8988T (cell line): ENCODE results near the gene CTIF.

Experiments
- DNase-seq: peaks from one replicate; pipeline ENCODE4 v3.0.0; 2011

The CTIF gene

DNA sequence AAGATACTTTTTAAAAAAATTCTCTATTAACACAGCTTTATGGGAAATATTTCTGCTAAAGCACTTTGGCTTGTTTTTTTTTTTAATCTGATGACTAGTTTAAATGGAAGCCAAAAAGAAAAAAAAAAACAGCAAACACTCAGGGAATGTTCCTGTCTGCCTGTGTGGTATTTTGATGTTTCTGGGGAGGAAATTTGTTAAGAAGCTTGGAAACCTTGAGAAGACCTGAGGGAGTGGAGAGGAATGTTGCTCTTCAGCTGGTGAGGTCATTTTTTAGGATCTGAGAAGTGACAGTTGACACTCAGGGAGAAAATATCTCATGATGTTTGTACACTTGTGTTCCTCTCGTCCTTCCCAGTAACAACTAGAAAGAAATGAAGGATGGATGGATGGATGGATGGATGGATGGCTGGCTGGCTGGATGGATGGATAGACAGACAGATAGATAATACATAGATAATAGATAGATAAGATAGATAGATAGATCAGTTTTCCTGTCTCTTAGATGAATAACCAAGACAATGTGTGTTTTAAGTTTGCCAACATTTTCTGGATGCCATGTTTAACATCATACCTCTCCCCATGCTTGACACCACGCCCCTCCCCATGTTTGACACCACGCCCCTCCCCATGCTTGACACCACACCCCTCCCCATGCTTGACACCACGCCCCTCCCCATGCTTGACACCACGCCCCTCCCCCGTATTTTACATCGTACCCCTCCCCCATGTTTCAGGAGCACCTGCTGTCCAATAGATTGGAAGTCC is 84.8 kb downstream of the CTIF start:
- no peak for DNase-seq

DNA sequence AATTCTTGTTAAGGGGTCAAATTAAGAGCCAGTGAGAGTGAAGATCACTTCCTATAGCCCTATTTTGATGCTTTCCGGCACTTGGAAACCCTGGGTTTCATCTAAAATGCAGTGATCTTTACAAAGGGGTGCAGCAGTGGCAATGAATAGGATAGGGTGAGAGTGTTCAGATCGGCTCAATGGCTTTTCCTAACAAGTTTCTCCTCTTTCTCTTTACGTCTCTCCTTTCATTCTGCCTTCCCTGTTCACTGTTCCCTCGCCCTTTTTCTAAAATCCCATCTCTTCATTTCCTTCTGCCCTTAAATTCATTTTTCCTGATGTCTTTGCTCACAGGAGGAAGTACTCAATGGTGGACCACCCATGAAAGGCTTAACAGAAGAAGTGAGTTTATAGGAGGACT is 86.0 kb downstream of the CTIF start:
- DNase-seq, result no peak

GRCh38 chr18:48627216-48627615 is 88.4 kb downstream of the CTIF start:
- DNase-seq, result no peak

DNA sequence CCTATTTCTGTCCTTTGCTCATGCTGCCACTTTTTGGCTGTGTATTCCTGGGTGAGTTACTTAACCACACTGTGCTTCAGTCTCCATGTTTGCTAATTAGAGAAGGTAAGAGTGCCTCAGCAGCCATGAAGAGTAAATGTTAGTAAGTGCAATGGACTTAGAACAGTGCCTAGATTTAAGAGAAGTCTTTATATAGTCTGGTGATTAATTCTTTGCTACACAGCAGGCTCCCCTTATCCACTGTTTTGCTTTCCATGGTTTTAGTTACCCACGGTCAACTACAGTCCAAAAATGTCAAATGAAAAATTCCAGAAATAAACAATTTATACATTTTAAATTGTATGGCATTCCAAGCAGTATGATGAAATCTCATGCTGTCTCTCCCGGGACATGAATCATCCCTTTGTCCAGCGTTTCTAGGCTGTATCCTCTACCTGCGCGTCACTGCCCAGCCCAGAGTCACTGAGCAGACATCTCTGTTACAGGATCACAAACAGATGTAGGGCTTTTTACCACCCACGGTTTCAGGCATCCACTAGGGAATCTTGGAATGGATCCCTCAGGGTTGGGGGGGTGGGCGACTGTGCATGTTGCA is 91.0 kb downstream of the CTIF start:
- DNase-seq, result peak; percentile 58

GRCh38 chr18:48631851-48632250 is 93.0 kb downstream of the CTIF start:
- no peak for DNase-seq

DNA sequence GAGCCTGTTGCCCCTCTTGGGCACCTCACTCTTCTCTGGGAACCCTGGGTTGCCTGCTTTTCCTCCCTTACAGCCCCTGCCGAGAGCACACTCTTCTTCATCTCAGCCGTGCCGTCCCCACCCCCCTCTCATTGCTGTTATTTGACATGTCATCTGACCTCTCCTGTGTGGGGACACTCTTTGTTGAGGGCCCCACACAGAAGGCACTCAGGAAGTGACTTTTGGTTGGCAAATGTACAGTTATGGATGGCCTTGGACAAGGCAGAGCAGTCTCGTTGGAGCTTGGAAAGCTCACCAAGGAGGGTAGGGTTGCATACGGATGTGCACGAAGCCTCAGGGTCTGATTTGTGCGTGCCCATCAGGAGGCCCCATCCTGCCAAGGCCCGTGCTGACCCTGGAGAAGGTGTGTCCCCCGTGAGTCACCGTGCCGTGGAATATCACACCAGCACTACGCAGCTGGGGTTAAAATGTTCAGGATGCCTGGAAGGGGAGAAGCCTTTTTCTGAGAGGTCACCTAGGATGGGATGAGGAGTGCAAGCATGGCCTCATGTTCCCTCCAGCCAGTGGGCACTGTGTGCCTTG is 93.9 kb downstream of the CTIF start:
- DNase-seq, result no peak

DNA sequence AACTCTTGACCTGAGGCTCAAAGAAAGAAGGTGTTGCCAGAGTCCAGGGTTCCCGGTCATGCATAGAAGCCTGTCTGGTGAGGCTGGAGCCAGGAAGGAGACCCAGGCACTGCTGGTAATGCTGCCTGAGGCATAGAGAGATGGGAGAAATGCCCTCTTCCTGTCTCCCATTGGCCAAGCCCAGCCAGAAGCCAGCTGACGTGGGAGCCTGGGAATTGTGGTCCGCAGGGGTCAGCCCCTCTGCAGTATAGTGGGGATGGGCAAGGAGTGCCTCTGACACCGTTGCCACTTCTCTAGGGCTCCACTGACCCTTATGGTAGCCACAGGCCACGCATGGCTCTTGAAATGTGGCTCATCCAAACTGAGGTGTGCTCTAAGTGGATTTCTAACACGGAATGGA is 95.7 kb downstream of the CTIF start:
- DNase-seq, result no peak

GRCh38 chr18:48634975-48635374 is 96.1 kb downstream of the CTIF start:
- DNase-seq, result no peak

- no peak for DNase-seq
Observed at GRCh38 chr18:48635806-48636205, 97.0 kb downstream of the CTIF start.

- DNase-seq, result no peak
Observed at GRCh38 chr18:48636436-48636835, 97.6 kb downstream of the CTIF start.

DNA sequence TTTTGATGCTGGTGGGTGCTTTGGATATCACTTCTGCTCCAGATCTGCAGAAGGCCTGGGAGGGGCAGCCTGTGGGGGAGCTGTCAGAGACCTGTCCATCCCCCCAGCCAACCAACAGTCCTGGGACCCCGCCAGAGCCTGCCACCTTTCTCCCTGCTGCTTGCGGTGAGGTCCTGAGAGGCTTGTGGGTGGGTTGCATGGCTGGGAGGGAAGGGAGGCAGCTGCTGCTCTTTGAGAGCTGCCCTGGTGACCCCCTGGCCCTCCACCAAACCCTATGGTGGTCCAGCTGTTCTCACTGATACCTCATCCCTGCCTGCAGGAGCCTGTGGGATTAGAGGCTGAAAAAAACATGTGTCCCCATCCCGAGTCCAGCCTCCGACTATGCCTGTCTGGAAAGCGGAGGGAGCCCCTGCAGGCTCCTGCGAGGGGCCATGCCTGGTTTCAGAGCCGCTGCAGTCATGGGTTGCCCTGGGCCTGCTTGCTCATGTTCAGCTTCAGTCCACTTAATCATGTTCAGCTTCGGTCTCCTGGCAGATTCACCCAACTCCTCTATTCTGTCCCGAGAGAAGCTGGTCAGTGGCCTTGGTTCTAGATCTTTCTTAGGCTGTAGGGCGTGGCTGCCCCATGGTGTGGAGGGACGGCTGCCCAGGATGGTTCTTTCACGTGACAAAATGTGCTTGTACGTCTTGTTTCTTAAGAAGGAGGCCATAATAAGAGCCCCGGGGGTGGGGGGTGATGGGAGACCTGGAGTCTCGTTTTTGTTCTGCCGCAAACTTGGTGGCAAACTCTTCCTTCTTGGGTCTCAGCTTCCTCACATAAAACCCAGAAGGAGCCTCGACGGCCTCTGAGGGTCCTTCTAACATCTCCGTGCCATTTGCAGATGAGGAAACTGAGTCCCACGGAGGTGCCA is 98.5 kb downstream of the CTIF start:
- DNase-seq, result no peak

GRCh38 chr18:48638451-48638850 is 99.6 kb downstream of the CTIF start:
- no peak for DNase-seq

DNA sequence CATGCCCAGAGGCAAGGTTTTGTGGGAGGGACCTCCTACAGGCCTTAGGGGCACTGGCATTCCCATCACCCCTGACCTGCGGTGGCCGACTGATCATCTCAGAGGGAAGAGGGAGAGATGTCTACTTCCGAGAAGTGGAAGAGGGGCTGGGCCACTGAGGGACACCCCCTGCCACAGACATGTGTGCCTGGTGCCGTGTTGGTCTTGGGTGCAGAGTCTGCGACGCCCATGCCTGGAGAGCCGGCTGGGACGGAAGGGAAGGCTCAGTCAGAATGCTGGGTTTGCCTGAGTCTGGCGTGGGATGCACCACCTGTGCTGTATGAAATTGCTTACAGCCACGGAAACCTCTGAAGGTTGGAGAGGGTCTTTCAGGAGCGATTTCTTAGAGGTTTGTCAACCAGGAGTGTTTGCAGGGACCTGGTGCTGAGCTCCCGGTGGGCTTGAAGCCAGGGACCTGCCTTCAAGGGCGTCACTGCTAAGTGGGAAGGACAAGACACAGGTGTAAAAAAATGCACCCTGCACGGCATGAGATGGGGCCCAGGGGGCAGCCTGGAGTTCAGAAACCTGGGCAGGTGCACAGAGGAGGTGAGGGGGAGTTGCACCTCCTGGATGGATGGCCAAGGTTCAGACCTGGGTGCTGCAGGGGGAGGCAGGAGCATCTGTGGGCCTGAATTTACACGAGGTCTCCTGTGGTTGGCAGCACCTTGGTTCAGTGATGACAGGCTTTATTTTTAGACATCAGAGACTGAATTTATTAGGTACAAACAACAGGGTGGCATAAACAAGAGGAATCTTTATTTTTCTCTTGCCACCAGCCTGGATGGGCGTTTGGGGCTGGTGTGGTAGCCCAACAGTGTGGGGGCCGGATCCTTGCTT is 100.3 kb downstream of the CTIF start:
- no peak for DNase-seq

DNA sequence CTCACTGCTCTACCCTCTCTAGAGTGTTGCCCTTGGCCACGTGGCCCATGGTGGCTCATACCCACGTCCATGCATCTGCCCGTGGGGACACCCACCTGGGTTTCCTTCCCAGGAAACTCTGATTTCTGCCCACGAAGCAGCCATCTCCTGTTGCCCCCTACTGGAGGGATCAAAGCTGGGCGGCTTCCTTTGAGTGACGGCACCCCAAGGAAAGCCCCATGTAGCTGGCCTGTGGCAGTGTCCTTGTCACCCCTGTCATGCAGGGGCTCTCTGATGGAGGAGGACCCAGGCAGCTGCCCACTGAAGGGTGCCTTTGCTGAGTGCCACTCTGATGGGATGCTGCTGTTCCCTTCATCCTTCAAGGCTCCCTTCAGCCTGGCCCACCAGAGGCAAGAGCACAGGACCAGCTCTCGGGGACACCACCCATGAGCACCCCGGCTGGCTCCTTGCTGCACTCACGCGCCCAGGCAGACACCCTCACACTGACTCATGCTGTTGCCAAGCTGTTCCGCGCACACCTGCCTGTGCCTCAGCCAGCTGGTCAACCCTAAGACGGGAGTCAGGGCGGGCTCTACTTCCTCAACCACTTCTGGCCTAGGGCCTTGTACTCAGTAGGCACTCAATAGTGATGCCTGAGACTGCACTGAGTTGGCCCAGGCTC is 101.1 kb downstream of the CTIF start:
- DNase-seq, result peak; percentile 58

DNA sequence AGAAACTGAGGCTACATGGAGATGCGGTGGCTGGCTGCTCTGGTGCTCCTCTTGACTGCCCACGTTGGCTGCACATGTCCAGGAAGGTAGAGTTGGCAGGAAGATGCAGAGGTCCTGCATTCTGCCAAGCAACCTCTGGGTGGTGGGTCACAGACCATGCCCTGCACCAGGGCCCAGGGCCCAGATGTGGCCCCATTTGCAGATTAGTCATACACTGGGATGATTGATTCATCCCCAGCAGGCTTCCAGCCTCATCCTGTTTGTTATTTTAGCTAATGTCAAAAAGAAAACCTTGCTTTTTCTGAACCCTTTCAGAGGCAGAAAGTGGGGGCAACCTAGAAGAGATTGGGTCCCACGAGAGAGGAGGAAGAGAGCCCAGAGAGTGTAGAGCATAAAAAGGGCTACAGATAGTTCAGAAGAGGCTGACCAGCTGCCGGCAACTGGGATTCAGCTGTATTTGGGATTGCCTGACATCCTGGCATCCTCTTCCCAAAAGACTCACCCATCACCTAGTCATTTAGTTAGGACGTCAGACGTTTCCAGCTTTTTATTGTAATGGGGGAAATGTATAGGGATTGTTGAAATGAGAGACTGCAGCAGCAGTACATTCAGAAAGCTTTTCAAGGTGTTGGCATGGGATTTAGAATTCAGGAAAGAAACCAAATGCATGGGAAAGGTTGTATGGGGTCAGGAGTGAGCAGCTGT is 101.9 kb downstream of the CTIF start:
- DNase-seq, result no peak

DNA sequence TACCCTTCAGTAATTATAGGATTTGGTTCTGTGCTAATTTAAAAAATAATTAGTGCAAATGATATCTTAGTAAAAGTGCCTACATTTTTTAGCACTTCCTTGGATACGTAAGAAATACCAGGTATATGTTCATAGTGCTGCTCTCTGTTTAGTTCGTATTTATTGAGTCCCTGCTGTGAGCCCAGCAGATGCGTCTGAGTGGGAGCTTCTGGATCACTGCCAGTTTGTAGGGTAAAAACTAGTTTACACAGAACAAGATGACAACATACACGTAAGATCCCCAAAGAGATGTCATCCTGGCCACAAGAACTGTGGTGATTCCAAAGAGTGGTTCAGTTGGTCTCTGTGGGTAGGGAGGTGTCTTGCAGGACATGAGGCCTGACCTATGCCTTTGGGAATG is 103.2 kb downstream of the CTIF start:
- DNase-seq, result no peak

GRCh38 chr18:48642503-48642902 is 103.7 kb downstream of the CTIF start:
- no peak for DNase-seq

- DNase-seq, result no peak
Observed at GRCh38 chr18:48643262-48643661, 104.4 kb downstream of the CTIF start.

GRCh38 chr18:48644029-48644428 is 105.2 kb downstream of the CTIF start:
- no peak for DNase-seq

DNA sequence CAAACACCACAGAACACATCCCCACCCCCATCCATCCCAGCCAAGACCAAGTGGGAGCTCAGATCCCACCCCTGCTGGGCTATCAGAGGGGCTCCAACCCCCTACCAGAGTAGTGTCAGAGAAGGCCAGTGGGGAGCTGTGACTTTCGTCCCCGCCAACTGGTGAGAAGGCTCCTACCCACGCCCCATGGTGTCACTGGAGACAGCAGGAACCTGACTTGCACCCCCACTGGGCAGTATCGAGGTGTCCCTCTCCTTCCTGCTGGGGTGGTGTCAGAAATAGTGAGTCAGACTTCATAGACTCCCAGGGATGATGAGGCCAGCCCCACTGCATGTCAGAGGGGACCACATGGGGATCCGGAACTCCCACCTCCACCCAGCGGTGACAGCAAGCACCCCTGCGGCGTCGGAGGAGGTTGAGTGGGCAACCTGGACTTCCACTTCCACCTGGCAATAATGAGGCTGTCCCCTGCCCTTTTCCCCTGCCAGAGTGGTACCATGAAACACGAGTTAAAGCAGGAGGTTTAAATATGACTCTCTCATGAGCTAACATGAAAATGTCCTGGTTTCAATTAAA is 106.7 kb downstream of the CTIF start:
- no peak for DNase-seq

DNA sequence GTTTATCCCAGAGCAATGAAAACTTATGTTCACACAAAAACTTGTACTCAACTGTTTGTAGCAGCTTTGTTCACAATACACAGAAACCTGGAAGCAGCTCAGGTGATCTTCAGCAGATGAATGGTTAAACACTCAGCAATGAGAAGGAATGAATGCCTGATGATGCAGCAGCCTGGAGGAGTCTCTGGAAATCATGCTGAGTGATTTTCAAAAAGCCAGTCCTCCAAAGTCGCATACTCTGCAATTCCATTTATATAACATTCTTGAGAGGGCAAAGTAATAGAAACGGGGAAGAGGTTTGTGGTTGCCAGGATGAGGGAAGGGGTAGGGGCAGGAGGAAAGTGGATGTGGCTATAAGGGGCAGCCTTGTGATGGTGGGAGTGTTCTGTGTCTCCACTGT is 108.1 kb downstream of the CTIF start:
- DNase-seq, result no peak
